ENCODE data around the gene IL19. TPM values are rescaled to one million over a fixed set of nuclear protein-coding genes. Genes with fewer than 3 reads are reported as not detected.

IL19 gene
- total and polyA plus RNA-seq, 9 of the 15 experiments (the other 6 are each of a cell fraction or from before 2014, with no cell fraction given) = not detected

DNA sequence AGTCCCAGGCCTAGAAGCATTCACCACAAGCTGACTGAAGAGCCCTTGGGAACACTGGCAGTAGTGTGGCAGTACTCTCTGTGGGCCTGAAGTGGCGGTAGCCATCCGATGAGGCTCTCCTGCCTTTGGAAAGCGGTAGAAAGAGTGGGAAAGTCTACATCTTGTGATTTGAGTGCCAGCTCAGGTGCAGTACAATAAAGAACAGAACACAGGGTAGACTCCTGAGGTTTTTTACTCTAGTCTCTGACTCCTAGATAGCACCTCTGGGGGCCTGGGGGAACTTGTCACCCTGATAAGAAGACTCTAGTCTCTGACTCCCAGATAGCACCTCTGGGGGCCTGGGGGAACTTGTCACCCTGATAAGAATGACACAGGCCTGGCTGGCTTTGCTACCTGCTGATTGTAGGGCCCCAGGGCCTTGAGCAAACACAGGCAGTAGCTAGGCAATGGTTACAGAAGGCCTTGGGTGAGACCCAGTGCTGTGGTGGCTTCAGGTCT, 76.8 kb downstream of the IL19 start:
- ATAC-seq (peak; percentile 93), FAIRE-seq (peak; percentile 93), DNase-seq (ENCODE audit: extremely low read depth in 1 of 4, low spot score in 3 of 4) (peak; percentile 71 to 97 (median 74))
- POLR2A ChIA-PET = interaction anchor here (0.6 to 2.4 kb wide), 11 partner anchors 12 to 1399 kb away, joined by 3 to 7 read pairs (median 3); no protein-coding TSS in a partner anchor
- CTCF ChIA-PET (ENCODE audit: low intra/inter-chr PET ratio) = no interaction called here
- intact Hi-C loops (cut with micrococcal nuclease) (no loop called here), in situ Hi-C loops (cut with MboI) (no loop called here)
- Histone ChIP-seq H3K27ac (ENCODE audit: extremely low read depth, low read depth, low read length) (peak overlapping the region; percentile 1; the same call in 1 of the 3 replicates), H3K79me2 (ENCODE audit: control insufficient read depth, insufficient read depth, low read length) (no peaks in the 10 kb centered on the region), H3K9me3 (replicated peaks; ENCODE audit: control insufficient read depth, insufficient read depth, low read depth, low read length) (no peaks in the 10 kb centered on the region), H3K36me3 (ENCODE audit: control insufficient read depth, insufficient read depth, low read length) (no peaks in the 10 kb centered on the region), H3K4me2 (ENCODE audit: insufficient read depth, low read length) (peak overlapping the region; percentile 47; the same call in 1 of the 2 replicates), H2AFZ (ENCODE audit: low read depth, low read length) (no peak overlapping the region), H3K4me3 (no peak overlapping the region), H3K9me1 (ENCODE audit: control insufficient read depth, insufficient read depth, low read length) (no peaks in the 10 kb centered on the region), H3K4me1 (replicated peaks in 1 of 2; ENCODE audit: control insufficient read depth in 2 of 2, insufficient read depth in 2 of 2, low read length in 2 of 2) (peaks cover 21 to 22% of the 10 kb centered on the region in 2 experiments; a peak in 4 of 5 replicates), H4K20me1 (replicated peaks; ENCODE audit: control insufficient read depth, insufficient read depth, low read length) (no peaks in the 10 kb centered on the region), H3K9ac (ENCODE audit: insufficient read depth in 1 of 2, low read depth in 2 of 2, low read length in 2 of 2) (peak overlapping the region in 1 of 2 experiments; percentile 26; a peak in 1 of 4 replicates), H3K27me3 (ENCODE audit: control insufficient read depth in 2 of 2, insufficient read depth in 2 of 2, low read length in 2 of 2) (no peaks in the 10 kb centered on the region)
- WGBS (ENCODE audit: insufficient coverage, low coverage, missing lambda C conversion rate) = 9% methylated on average over 3 of the region's 3 CpGs
- BruUV-seq (replicated peaks) = no TSS peak
- TF ChIP-seq SMC3 (conservative IDR thresholded peaks at IDR 0.05; ENCODE audit: insufficient read depth, low read depth, low read length) (no peak), C11orf30 (IDR thresholded peaks at IDR 0.05; ENCODE audit: low read depth) (0 out of 2 replicates have a peak, but pooled peaks have one; percentile 11), ZNF77 (CRISPR knock-in tag; IDR thresholded peaks at IDR 0.05) (no peak), MTA3 (IDR thresholded peaks at IDR 0.05; ENCODE audit: borderline replicate concordance) (peak; percentile 84), ETV1 (tag; conservative IDR thresholded peaks at IDR 0.05; ENCODE audit: low read depth) (no peak), RNF2 (IDR thresholded peaks at IDR 0.05) (peak; percentile 81; the same call in 1 of the 2 replicates), USF1 (CRISPR knock-in tag; IDR thresholded peaks at IDR 0.05) (no peak), ELK1 (CRISPR knock-in tag; IDR thresholded peaks at IDR 0.05) (no peak), ZBTB8A (IDR thresholded peaks at IDR 0.05; ENCODE audit: partially characterized antibody) (no peak), NFYB (IDR thresholded peaks at IDR 0.05; ENCODE audit: extremely low read depth, insufficient read length) (no peak), GATAD2B (IDR thresholded peaks at IDR 0.05; ENCODE audit: borderline replicate concordance) (peak; percentile 98), SMARCE1 (IDR thresholded peaks at IDR 0.05) (peak; percentile 89)
- TF ChIP-seq, protein P1, sequence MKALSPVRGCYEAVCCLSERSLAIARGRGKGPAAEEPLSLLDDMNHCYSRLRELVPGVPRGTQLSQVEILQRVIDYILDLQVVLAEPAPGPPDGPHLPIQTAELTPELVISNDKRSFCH (CRISPR knock-in tag; IDR thresholded peaks at IDR 0.05) = no peak
- TF ChIP-seq, protein P1 (tag; IDR thresholded peaks at IDR 0.05) = peak; percentile 70
- TF ChIP-seq, protein P2, sequence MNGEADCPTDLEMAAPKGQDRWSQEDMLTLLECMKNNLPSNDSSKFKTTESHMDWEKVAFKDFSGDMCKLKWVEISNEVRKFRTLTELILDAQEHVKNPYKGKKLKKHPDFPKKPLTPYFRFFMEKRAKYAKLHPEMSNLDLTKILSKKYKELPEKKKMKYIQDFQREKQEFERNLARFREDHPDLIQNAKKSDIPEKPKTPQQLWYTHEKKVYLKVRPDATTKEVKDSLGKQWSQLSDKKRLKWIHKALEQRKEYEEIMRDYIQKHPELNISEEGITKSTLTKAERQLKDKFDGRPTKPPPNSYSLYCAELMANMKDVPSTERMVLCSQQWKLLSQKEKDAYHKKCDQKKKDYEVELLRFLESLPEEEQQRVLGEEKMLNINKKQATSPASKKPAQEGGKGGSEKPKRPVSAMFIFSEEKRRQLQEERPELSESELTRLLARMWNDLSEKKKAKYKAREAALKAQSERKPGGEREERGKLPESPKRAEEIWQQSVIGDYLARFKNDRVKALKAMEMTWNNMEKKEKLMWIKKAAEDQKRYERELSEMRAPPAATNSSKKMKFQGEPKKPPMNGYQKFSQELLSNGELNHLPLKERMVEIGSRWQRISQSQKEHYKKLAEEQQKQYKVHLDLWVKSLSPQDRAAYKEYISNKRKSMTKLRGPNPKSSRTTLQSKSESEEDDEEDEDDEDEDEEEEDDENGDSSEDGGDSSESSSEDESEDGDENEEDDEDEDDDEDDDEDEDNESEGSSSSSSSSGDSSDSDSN (IDR thresholded peaks at IDR 0.05; ENCODE audit: borderline replicate concordance in 1 of 2, low read depth in 2 of 2, low read length in 2 of 2) = 0 out of 4 replicates have a peak, but pooled peaks of 1 of the 2 experiments have one; percentile 21
- TF ChIP-seq, protein P3, sequence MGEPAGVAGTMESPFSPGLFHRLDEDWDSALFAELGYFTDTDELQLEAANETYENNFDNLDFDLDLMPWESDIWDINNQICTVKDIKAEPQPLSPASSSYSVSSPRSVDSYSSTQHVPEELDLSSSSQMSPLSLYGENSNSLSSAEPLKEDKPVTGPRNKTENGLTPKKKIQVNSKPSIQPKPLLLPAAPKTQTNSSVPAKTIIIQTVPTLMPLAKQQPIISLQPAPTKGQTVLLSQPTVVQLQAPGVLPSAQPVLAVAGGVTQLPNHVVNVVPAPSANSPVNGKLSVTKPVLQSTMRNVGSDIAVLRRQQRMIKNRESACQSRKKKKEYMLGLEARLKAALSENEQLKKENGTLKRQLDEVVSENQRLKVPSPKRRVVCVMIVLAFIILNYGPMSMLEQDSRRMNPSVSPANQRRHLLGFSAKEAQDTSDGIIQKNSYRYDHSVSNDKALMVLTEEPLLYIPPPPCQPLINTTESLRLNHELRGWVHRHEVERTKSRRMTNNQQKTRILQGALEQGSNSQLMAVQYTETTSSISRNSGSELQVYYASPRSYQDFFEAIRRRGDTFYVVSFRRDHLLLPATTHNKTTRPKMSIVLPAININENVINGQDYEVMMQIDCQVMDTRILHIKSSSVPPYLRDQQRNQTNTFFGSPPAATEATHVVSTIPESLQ (CRISPR knock-in tag; IDR thresholded peaks at IDR 0.05) = peak; percentile 75; the same call in 1 of the 2 replicates

All from K562 (cell line).